ENCODE data around the gene SPAG17.

The SPAG17 gene

DNA sequence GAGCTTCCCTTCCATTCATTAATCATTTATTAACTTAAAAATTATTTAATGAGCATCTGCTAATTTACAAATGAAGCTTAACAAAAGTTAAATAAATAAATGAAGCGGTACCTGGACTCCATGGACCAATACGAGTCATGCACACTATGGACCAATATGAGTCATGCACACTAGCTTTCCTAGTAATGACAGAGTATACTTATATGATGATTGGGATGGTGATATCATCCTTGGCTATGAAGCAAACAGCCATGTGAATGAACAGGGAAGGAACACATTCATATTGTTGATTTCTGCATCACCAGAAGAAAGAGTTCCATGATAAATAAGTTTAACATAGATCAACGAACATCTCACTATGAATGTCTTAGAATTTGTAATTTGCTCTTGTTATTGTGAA lies 109.9 kb downstream of the SPAG17 start:
- DNase-seq (ENCODE audit: low read depth): no peak

DNA sequence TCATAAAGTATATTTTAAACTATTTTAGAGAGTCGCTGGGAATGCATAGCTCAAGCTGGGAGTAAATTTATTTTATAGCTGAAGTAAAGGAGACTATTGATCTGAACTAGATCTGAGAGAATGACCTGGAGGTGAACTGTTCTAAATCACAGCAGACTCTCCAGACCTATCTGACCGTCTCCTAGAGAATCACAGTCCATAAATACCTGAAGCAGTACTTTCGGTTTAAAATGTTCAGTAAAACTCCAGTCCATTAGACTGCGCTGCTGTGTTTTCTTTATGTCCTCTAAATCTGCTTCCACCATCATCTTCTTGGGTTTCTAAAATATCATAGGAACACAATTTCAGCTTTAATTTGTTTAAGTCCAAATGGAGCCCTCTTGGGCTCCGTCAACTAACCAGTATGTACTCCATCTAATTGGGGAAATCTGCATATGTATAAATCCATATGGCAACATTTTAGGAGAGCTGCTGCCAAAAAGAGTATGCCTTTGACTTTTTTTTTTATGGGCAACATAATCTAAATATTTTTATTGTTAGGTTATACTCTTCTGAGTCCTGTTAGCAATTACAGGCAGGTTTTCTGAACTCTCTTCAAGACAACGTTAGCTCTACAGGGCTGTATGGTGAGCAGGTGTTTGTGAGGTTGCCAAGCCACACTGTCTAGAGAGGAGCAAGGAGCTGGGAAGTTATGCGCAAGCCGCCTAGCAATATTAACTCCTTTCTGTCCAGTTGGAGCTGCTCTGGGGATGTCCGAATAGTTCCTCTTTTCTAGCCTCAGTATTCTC lies 111.2 kb downstream of the SPAG17 start:
- no peak for DNase-seq (ENCODE audit: low read depth)

DNA sequence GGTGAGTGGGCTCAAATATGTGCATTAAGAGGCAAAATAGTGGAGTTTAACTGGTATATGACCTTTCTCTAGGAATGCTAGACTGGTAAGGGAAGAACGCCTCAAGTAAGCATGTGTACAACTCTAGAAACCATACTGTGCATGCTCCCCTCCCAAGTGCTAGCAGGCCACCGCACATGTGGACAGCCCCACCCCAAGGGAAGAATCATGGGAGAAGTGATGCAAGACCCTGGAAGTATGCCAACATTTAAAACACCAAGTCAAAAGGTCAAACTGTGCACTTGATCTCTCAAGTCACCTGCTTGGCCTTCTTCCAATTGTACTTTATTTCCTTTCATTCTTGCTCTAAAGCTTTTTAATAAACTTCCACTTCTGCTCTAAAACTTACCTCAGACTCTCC lies 135.0 kb downstream of the SPAG17 start:
- DNase-seq (ENCODE audit: low read depth): no peak

DNA sequence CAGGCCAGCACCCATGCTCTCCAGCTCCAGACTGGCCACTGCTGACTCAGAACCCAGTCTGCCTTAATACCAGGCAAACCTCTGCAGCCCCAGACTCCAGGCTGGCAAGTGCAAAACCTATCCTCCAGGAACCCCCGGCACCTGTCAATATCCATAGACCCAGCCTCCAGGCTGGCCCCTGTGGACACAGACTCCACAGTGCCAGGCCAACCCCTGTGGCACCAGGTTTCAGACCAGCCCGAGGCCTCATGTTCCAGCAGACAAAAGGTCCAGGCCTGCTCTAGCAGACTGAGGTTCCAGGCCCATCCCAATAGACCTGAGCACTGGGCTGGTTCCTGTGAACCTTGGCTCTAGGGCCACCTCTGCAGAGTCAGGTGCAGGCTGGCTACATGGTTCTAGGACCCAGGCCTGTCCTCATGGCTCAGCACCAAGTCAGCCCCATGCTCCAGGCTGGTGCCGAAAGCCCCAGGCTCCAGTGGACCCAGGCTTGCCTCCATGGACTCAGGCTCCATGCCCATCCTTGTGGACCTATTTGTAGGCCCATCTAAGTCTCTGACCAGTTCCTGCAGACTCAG lies 137.3 kb downstream of the SPAG17 start:
- DNase-seq (ENCODE audit: low read depth): no peak

DNA sequence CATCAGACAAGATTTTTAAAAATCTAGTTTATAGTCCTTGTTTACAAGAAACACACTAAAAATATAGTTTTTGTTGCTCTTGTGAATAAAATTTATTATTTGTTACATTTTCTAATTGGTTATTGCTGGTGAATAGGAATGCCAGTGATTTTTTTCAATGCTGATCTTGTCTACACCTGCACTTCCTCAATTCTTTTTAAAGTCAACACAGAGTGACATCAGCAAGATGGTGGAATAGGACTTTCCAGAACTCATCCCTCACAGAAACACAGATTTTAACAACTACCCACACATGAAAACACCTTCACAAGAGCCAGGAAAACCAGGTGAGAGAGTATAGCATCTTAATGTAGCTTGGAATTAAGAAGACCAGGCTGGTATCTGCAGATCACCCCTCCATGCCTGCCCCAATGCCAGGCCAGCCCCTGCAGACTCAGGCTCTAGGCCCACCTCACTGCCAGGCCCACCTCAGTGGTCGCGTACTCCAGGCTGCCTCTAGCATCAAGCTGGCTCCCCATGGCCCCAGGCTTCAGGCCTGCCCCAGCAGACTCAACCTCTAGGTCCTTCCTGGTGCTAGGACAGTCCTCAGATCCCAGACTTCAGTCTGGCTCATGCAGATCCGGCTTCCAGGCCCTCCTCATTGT lies 137.9 kb downstream of the SPAG17 start:
- DNase-seq (ENCODE audit: low read depth): no peak

DNA sequence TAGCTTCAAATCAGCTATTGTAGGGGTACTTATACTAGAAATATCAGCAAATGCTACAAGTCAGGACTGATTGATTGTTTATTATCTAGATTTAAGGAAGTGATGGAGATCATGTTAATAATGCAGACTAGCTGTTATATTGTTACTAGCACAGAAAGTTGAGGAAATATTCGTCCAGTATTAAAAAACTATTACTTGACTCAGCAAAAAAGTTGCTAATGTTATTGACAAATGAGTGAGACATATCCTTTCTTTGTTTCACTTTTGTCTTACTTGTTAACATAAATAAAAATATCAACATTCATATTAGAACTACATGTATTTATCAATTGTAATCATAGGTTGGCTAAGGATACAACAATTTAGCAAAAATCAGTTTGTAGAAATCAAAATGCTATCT lies 141.4 kb downstream of the SPAG17 start:
- DNase-seq (ENCODE audit: low read depth): no peak

DNA sequence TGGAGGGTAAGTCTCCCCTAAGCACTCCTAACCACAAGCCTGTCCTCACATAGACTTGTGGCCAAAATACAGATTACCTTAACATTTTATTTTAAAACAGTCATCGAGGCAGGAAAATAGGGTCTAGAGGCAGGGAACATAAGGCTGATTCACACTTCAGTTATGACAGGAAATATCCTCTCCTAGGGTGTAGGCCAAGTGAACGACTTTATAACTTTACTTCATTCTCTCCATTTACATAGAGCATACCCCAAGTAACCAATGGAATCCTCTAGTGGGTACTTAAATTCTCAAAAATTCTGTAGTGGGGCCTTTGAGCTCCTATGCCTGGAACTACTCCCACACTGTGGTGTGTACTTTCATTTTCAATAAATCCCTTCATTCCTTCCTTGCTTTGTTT lies 142.5 kb downstream of the SPAG17 start:
- no peak for DNase-seq (ENCODE audit: low read depth)

DNA sequence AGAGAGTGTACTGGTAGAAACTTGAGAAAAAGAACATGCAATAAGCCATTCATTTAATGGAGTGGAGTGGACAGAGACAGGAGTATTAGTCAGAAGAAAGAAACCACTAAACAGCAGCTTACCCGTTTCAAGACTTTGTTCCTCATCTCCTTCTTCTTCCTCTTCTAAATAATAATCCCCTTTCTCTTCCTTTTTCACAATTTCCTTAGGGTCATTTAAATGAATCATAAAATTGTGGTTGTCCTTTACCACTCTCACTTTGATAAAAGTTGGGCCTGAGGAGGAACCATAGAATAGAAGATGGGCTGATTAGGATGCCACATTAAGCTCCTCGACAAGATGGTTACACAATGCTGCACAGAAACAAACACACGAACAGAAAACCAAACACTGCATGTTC lies 145.9 kb downstream of the SPAG17 start:
- DNase-seq (ENCODE audit: low read depth): no peak

DNA sequence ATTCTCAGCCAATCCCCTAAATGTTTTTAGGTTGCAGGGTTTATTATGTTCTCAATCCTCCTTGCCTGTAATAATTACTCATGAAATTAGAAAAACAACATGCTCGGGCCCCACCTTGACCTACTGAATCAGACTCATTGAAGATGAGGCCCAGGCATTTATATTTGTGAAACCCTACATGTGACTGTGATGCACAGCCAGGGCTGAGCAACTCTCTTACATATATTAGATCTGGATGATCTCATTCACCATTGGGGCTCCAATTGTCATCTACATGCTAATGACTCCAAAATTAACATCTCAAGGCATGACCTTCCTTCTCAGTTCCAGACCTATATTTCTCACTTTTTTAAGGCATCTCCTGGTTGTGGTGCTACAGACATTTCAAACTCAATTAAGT lies 152.1 kb downstream of the SPAG17 start:
- DNase-seq (ENCODE audit: low read depth): no peak

DNA sequence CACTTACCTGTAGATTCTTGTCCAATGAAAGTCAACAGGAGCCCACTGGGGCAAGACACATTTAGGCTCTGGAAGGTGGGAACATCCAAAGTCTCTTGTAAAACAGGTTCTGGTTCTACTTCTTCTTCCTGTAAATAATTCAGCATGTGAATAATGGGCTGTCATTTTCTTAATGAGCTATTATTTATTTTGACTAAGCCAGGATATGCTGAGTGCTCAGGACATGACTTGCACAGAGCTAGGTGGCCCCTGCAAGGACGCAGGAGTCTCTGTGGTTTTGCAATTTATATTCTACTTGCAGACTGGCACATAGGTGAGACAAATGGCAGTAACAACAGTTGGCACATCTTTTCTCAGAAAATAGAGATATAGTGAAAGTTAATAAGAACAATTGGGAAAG lies 156.8 kb downstream of the SPAG17 start:
- no peak for DNase-seq (ENCODE audit: low read depth)

DNA sequence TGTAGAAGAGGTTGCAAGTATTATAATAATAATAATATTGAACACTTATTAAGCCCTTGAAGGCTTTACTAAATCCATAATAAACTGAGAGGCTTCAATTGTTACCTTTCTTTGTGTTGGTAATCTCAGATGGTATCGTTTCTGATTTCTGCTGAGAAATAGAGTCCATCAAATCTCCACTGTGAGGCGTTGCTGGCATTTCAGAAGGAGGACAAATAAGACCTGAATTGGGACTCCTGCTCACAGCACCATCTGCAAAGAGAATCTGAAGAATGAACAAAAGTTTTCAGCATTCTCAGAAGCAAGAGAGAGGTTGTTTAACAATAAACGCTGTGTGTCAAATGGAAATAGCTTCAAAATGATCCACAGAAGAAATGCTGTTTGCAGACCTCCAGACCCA lies 161.8 kb downstream of the SPAG17 start:
- no peak for DNase-seq (ENCODE audit: low read depth)

DNA sequence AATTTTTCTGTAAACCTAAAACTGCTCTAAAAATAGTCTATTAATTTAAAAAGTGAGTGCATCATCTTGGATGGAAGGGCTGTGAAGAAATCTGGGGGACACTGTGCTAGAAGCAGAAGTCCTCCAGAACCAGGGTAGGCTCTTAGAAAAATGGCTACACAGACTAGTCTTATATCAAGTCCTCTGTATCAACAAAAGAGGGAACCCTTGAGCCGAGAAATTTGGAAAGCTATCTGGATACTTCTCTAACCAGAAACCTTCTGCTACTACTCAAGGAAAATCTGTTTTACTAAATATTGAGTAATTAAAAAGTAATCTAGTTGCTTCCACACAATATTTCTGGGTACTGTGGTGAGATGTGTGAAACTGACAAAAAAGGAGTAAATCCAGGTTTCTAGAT lies 163.4 kb downstream of the SPAG17 start:
- DNase-seq (ENCODE audit: low read depth): no peak

DNA sequence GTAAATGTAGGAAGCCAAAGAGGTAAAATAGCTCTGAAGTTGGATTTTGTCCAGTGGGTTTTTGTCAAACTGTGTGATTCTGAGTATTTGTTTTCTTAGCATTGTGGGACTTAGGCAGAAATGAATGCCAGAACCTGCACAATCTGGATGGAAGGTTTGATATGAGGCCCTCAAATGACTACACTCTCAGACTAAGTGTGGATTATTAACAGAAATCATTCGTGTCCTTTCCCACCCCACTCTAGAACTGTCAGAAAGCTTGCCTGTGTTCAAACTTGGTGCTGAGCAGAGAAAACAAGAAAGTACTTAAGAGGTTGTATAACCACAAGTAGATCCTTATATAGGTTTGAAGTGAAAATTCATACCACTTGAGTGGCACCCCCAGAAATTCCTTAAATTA lies 167.0 kb downstream of the SPAG17 start:
- DNase-seq (ENCODE audit: low read depth): no peak

DNA sequence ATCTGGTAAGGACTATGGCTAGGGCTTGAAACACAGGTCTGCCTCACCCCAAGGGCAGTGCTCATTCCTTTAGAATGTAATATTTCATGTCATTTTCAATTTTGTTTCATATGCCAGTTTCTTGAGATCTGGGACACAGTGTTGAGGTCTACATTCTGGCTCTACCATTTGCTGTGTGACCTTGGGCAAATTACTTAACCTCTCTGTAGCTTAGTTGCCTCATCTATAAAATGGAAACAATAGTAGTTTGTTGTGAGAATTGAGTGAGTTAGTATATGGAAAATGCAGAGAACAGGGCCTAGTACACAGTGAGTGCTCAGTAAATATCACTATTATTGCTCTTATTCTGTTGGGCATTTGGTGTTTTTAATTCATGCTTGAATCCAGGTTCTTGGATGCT lies 171.1 kb downstream of the SPAG17 start:
- no peak for DNase-seq (ENCODE audit: low read depth)

DNA sequence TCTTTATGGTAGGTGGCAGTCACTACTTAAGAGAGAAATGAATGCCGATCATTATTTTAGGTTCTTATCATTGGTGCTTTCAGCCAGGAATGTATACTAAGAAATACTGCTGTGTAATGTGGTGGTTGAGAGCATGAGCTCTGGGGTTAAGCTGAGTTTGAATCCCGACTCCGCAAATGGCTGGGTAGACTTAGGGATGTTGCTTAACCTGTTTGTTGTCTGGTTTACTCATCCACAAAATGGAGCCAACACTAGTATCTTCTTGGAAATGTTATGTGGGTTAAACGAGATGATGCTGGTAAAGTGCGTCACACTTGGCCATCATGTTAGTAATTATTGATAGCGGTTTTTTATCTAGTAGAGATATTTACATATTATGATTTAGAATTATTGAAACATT lies 171.7 kb downstream of the SPAG17 start:
- no peak for DNase-seq (ENCODE audit: low read depth)

DNA sequence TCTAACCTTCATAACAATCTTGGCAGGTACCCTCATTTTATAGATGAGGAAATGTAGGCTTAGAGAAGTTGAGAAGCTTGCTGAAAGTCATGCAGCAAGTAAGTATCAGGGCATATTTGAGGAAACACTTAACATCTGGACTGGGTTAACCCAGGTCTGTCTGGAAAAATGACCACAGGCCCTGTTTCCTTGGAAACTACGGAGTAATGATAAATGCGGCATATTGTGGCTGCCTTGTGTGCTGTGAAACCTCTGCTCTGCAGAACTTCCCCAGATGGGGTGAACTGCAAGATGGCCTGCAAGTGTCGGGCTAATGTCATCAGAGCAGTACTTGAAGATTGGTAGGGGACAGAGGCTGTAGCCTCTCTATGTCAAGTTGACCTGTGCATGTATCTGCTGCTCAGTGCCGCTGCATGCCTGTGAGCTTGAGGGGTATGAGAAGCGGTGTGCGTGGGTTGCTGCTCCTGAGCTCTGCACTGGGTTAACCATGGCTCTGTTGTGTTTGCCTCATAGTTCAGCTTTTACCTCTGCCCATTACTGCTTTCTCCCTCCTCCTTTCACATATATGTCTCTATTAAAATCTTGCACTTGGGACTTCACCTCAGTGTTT lies 172.4 kb downstream of the SPAG17 start:
- no peak for DNase-seq (ENCODE audit: low read depth)

DNA sequence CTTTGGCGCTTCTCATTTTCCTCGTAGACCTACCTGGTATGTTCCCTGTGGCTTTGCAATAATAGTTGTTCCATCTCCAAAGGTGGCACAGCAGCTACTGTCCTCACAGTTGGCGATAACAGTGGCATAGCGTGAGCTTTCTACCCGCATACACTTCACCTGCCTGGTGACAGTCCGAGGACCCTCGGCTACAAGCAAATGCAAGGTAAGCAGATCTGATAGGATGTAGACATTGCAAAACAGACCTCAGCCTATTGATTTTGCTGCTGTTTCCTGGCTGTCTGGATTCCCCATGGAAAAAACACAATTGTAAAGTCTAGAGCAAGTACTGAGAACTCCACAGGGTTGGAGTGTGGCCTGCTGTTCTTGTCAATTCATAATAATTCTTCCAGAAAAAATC lies 177.0 kb downstream of the SPAG17 start:
- no peak for DNase-seq (ENCODE audit: low read depth)

DNA sequence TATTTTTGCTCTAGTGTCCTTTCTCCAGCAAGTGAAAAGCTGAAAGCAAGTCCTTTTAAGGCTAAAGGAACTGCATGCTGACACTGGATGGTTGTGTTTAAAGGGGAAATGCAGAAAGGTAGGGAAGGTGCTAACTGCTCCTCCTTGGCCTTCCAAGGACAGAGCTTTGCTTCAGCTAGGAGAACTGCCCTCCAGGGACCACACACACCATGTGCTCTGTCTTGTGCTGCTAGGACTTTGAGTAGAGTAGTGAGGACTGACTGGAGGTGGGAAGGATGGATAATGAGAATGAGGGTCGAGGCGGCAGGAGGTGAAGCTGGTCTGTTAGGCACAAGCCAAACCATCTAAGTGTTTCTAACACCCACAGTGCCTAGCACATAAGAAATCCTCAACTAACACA lies 177.6 kb downstream of the SPAG17 start:
- no peak for DNase-seq (ENCODE audit: low read depth)

DNA sequence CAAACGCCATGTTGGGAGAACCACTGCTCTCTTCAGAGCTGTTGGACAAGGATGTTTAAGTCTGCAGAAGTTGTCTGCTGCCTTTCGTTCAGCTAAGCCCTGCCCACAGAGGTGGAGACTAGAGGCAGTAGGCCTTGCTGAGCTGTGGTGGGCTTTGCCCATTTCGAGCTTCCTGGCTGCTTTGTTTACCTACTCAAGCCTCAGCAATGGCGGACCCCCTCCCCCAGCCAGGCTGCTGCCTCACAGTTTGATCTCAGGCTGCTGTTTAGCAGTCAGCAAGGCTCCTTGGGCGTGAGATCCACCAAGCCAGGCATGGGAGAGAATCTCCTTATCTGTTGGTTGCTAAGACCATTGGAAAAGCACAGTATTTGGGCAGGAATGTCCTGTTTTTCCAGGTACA lies 180.7 kb downstream of the SPAG17 start:
- DNase-seq (ENCODE audit: low read depth): no peak

DNA sequence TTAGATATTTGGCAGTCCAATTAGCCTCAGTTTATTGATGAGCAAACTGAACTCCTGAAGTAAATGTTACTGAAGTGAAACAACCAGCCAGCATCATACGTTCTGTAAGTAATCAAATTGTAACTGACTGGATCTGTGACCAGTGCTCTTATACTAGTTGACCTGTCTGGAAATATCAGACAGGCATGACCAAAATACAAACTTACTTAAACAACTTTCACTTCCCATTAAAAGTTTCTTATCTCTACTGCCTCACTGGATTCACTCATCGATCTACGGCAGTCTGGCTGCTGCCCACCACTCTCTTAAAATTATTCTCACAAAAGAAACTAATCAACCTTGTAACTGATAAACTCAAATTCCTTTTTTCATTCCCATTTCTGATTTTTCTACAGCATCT lies 199.1 kb downstream of the SPAG17 start:
- DNase-seq (ENCODE audit: low read depth): no peak

DNA sequence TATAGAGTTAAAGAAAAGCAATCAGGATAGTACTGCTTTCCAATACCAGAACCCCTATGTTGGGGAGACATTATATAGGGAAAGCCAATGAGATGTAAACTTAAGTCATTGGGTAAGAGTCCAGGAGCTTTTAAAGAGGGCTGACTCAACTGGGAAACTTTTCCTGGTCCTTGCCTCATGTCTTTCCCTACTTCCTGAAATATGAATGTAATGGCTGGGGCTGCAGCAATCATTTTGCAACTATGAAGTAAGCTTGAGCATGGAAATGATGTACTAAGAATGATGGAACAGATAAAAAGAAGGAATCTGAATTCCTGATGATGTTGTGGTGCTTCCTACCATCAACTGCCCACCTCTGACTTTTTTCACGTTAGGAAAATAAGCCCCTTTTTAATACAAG lies 199.8 kb downstream of the SPAG17 start:
- no peak for DNase-seq (ENCODE audit: low read depth)

DNA sequence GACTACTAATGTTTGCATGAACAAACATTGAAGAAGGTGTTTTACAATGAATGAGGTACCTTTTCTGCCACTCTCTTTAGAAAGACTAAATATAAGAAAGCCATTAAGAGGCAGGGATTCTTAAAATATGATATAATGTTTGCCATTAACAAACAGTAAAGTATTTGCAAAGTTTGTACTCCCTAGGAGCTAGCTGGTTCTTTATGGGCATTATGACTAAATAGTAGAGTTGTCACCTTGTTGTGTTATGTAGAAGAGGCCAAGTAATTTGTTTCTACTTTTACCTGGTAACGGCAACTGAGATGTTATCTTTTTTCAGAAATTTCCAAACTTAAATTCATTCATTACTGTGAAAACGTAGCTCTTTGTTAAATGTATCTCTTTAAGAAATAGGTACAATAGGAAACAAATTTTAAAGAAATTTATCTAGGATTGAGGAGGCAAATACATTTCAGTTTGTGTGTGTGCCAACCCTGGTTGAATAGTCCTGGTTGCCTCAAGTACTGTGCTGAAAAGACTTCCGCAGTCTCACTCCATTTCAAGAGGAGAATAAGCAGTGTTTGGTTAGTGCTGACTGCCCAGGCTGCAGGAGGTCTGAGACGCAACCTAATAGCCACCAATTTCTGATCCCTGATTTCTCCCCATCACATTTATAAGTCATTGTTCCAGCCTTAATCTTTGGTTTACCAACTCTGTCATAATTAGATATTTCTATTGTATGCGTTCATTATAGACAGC lies 203.4 kb downstream of the SPAG17 start:
- DNase-seq (ENCODE audit: low read depth): no peak

DNA sequence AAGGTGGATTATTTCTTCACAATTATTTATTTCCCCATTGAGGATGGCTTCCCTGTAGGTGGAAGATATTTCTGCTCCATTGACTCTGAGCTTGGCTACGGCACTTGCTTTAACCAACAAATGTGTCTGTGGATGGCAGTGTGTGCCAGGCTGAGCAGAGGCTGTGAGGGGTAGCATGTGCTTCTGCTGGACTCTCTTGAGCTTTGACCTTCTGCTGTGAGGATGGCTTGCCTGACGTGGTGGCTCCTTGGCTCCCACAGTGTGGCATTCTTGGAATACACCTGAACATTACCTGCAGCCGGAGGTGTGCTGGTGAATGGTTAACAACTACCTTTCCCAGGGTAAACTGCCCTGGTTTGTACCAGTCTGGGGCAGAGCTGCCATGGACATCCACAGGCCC lies 208.6 kb downstream of the SPAG17 start:
- no peak for DNase-seq (ENCODE audit: low read depth)
